CD4-positive, alpha-beta T cell treated with Interleukin-2 at 100 ng/mL for 4 hours (primary cell): ENCODE results near the gene DBNL.

Experiments
- DNase-seq: peaks from one replicate; pipeline ENCODE4 v3.0.0-alpha.2; 2020; ENCODE audit warnings: low spot score

Gene DBNL

DNA sequence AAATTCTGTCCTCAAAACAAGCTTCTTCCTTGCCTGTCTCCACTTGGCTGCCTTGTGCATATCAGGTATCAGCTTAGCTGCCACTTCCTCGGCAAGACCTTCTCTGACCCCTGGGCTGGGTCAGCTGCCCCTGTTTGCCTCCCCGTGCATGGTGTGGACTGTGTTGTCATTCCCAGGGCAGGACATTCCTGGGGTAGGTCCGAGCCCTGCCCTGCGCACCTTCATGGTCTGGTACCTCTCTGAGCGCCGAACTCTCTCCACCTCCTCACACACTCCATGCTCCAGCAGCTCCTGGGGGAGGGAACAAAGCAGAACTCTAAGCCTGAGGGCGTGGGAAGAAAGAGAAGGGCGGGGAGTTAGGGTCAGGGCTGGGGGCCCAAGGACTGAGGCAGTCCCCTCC lies 34.0 kb downstream of the DBNL start:
- no peak for DNase-seq

DNA sequence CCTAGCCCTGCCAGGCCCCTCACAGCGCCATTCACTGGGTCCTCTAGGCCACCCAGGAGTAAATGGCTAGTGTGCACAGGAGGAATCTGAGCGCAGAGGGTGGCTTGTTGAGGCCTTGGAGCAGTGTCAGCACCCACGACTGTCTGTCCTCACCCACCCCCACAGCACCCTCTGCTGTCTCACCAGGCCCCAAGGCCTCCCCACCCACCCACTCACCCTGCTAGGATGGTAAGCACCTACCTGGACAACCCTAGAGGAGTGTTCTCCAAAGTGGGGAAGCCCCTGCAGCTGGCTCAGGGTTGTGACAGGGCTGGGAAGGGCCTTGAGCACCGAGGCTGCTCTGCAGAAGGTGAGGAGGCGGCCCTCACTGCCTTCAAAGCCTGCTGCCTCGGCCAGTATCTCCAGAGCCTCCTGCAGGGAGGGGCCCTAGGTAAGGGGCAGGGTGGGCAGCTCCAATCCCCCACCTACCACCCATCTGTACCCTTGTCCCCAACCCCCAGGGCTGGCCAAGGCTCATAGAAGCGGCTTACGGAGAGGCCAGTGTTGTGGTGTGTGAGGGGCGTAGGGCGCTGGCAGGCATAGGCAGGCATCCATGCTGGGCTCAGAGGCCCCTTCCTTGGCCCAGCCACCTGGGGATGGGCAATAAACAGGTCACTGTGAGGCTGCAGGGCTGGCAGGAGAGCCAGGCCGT lies 35.0 kb downstream of the DBNL start:
- no peak for DNase-seq

DNA sequence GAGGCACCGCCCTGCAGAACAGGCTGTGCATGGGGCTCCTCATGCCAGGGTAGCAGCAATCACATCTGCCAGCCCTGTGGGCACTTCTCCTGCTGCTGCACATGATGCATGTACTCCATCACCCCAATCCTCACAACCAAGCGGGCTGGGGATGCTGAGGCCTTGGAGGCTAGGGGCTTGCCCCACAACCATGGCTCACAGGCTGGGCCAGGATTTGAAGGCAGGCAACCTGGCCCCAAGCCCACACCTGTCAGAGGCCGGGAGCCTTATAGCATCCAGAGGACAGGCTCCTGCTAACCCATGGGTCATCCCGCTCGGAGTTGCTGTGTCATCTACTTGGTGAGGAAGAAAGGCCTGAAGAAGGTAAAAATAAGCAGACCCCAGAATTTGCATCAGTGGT lies 35.6 kb downstream of the DBNL start:
- no peak for DNase-seq

DNA sequence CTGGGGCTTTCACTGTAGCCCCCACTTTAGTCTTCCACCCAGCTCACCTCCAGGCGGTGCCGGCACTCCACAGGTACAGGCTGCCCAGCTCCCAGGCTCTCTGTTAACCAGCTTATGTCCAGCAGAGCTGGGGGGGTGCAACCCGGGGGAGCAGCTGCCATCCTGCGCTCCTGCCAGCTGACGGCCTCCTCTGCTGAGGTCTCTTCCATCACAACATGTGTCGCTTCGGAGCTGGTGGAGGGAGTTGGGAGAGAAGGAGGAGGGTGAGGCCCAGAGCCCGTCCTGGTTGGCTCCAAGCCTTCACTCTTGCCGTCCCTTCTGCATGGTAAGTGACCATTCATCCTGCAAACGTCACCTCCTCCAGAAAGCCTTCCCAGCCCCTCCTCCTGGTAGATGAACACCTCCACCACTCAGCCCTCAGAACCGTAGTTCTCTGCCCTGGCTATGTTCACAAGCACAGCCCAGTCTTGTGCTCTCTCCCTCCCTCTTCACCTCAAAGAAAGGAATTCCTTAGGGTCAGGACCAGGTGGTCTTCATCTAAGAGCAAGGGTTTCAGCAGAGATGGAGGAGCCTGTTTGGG lies 36.3 kb downstream of the DBNL start:
- DNase-seq = no peak

DNA sequence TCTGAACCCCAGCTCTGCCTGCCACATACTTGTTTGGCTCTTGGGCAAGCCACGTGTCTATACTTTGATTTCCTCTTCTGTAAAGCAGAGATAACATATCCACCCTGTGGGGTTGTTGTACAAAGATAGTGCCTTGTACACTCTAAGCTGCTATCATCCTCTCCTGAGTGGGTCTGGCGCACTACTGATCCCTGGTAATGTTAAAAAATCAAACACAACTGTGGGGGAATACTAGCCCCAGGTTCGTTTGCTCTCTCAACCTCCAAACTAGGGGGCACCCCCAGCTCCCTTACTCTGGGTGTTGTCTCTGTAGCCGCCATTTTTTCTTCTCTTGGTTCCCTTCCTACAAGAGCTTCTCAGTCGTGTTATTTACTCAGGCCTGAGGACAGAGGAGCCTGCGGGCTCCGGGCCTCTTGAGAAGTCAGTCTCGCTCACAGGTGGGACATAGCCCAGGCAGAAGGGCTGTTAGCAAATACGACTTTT lies 36.8 kb downstream of the DBNL start:
- peak; percentile 42 for DNase-seq

DNA sequence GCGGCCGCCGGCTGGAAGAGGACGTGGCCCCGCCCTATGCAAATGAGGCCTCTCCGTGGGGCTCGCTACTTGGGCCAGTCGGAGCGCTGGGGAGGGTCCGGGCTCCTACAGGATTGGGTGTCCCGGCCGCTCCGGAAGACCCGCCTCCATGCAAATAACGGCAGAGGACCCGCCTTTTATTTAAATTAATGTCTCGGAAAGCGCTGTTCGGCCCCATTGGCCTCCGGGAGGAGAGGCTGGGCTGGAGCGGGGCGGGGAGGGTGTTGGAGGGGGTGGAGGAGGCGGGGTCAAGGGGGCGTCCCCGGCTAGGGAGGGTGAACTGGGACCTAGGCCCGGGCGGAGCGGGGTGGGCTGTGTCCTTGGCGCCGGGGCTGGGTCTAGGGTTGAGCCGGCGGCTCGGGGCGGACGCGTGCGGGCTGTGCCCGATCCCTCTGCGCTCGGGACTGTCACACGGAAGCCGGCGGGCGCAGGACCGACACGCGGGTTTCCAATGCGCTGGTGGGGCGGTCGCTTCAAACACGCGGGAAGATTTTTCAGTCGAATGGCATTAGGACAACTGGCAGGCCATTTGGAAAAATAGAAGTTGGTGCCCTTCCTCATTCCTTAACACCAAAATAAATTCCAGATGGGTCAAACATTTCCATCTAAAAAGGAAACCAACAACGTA lies 38.2 kb downstream of the DBNL start:
- peak; percentile 99 for DNase-seq

DNA sequence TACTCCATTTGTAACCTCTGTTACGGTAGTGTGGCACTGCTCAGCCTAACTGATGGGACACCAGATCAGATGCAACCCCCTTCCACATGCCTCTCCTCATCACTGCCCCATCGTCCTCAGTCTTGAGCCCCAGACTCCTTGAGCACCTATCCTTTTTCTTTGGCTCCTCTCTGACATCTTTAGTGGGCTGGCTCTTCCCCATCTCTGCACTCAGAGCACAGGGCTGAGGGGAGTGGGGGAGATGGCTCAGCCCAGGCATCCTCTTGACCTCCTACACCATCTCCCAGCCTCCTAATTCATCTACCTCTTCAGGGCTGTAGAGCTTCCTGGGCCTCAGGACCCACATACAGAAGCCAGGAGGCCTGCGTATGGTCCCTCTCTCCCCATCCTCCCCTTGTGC lies 39.3 kb downstream of the DBNL start:
- no peak for DNase-seq

DNA sequence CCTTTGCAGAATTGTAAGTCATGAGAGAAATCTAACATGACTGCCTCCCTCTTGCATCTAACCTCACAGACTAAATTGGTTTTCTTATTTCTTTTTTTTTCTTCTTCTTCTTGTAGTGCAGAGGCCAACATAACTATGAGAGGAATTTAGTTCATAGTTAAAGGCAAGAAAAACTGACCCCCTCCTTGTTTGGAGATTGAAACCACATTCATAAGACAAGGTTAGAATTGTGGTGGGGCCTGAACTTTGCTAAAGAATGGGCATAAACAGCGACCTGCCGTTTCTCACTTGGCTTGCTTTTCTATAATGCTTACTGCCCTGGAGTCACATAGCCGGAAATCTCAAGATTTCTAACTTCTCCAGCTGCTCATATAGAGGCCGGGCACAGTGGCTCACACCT lies 40.2 kb downstream of the DBNL start:
- DNase-seq = no peak

DNA sequence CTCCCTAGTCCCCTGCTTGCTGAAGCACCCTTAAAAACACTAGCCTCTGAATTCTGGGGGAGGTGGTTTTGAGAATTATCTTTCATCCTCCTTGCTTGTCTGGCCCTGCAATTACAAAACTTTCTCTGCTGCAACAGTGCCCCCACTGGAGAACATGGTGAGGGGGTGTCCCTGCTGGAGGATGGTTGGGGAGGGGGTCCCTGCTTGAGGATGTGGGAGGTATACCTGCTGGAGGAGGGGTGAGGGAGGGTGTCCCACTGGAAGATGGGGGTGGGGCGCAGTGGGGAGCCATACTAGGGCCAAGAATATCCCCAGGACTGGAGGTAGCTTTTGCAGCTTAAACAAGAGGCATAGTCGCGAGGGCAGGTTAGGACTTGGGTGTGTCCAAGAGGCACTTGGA lies 41.0 kb downstream of the DBNL start:
- no peak for DNase-seq

DNA sequence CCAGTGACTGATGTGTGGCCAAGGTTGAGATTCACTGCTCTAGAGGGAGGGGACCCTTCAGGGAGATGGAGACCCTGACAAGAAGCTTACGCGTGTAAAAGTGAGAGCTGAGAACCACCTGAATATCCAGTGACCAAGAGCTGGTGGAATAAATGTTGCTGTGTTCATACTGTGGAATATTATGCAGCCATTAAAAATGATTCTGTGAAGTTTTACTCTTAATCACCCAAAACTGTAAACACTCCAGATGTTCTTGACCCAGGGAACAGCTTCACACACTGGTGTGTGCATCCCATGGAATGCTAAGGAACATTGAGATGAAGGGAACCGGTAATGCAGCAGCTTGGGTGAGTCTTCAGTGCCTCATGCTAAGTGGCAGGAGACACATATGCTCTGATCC lies 42.1 kb downstream of the DBNL start:
- no peak for DNase-seq

DNA sequence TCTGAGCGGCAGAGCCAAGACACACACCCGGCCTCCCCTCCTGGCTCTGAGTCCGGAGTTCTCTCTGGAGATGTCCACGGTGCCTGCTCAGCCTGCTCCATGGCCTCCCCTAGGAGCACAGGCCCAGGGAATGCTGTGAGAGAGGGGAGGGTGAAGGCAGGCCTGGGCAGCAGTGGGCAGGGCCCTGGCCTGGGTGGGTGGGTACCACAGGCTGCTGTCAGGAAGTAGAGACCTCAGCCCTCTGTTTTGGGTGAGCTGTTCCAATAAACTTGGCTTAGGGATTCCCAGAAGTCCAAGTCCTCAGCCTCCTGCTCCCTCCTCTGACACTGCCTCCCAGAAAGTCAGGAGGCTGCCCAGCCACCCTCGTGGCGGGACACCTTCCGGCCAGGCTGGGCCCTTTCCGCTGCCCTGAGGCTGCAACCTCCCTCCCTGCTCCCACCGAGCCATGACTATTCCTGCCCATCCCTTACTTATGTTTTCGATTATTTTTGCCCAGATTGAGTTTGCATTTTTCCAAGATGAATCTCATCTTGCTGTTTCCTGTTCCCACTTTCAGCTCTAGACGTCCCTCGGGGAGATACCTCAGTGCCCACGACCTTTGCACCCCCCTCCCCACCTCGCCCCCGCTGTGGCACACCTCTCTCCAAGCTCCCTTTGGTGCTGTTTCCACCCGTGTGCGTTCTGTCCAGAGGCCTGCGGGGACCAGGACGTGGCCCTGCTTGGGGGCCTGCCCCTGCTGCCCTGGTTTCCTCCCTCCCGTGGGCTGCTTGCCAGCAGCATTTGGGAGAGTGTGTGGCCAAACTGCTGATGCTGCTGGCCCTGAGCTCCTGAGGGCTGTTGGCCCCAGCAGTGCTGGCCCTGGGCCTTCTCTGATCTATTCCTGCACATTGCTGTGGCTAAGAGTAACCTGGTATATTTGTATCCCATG lies 43.7 kb downstream of the DBNL start:
- DNase-seq = no peak

DNA sequence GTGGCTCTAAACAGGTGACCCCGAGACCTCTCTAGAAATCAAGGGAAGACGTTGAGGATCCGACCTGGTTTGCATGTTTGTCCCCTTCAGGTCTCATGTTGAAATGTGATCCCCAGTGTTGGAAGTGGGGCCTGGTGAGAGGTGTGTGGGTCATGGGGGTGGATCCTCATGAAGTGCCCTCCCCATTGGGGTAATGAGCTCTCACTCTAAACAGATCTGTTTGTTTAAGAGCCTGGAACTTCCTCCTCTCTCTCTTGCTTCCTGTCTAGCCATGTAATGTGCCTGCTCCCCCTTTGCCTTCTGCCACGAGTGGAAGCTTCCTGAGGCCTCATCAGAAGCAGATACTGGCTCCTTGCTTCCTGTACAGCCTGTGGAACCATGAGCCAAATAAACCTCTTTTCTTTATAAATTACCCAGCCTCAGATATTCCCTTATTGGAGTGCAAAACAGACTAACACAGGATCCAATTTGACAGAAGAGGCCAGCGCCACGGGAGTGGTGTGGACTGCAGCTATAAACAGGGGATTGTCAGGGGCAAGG lies 48.7 kb downstream of the DBNL start:
- DNase-seq = no peak

DNA sequence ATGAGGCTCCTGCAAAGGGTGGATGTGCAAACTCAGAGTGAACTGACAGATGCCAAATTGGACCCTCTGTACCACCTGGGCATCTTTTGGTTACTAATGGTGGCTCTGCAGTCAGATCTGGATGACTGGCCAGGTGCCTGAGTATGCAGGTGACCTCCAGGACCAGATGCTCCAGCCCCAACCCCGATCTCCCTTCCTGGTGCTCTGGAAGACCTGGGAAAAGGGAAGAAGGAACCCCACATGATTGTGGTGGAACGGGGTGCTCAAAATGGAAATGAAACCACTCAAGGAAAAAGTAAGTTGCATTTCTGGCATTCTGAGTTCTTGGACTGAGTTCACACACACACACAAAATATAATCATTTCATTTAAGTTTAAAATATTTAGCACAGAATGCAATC lies 49.9 kb downstream of the DBNL start:
- DNase-seq = no peak

DNA sequence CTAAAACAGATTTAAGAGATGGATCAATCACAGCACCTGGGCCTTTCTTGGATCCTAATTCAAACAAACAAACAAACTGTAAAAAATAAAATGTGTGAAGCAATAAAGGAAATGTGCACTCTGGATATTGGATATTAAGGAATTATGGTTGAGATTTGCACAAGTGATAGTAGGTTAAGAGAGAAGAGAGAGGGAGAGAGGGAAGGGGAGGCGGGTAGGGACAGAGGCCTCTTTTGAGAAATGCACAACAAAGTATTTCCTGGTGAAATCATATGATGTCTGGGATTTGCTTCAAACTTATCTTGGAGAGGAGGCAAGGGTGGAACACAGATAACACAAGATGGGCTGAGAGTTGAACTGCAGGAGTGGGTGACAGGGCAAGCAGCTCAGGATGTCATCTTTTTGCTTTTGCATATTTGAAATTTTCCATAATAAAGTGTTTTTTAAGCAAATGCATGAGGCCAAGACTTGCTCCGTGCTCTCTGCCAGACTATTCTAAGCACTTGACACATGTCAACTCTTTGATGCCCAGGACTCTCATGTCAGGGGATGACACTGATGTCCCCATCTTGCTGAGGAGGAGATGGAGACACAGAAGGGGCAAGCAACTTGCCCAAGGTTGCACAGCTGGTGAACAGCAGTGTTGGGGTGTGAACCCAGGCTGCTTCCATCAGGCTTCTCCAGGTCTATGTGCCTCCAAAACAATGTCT lies 50.5 kb downstream of the DBNL start:
- no peak for DNase-seq

DNA sequence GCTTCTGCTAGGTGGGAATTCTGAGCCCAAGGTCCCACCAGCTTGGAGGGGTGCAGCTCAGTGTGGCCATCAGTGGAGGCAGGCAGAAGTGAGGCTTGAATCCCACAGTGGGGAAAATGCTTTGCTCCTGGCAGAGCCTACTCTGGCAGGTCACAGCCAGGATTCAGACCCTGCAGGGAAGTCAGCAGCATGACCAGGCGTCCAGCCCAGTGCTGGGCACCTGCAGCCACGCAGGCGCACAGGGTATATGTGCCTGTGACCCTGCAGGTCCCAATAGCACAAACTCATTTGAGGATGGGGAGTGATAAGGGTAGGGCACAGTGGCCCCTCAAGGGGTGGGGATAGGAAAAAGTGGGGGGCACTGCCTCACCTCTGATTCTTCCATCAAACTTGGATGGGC lies 51.3 kb downstream of the DBNL start:
- DNase-seq = no peak

DNA sequence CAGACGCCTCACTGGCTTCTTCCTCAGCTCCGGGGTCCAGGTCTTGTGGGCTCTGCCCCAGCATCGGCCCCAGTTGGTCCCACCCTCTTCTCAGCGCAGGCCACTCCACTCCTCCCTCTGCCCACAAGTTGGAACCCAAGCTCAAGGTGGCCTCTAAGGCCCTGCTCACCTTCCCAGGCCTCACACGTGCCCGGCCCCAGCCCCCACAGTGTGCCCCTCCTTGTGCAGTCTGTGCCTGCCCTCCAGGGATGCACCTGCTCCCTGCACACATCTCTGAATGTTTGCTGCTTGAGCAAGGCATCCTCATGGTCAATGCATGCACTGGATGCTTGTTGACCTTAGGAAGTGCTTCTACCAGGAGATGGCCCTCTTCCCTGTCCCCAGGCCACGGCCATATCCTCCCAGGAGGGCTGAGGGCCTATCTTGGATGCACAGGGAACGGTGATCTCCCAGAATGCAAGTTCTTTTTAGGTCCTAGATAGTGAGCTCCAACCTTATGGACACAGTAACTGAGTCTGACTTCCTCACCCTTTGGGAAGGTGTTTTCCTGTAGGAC lies 51.9 kb downstream of the DBNL start:
- DNase-seq = no peak

DNA sequence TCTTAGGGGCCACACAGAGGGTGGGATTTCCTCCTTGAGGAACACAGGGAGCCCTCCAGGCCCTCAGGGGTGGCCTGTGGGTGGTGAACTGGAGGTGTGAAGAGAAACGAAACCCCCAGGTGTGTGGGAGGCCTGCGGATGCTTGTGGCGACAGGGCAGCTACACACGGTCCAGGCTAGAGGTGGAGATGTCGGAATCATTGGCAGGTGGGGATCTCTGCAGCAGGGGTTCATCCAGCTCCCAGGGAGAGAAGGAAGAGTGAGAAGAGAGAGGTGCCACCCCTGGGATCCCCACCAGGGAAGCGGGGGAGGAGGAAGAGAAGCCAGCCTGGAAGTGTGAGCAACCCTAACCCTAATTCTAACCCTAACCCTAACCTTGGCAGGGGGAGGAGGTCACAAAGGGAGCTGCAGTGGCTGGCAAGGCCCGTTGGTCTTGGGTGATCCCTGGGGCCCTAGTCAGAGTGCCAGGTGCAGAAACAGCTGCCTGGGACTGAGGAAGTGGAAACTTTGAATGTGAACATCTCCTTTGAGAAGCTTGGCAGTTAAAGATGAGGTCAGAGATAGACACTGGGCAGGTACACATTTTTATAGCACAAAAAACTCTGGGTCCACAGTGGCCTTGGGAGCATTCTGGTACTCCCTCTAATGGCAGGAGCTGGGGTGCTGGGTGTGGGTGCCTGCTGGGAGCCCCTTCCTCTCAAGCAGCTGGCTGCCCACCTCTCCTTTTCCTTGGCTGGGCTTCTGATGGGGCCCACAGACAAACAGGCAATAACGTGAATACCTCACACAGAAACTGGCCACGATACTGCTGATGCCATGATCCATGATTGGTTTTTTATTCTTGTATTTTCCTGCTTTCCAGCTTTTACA lies 52.8 kb downstream of the DBNL start:
- DNase-seq = no peak

DNA sequence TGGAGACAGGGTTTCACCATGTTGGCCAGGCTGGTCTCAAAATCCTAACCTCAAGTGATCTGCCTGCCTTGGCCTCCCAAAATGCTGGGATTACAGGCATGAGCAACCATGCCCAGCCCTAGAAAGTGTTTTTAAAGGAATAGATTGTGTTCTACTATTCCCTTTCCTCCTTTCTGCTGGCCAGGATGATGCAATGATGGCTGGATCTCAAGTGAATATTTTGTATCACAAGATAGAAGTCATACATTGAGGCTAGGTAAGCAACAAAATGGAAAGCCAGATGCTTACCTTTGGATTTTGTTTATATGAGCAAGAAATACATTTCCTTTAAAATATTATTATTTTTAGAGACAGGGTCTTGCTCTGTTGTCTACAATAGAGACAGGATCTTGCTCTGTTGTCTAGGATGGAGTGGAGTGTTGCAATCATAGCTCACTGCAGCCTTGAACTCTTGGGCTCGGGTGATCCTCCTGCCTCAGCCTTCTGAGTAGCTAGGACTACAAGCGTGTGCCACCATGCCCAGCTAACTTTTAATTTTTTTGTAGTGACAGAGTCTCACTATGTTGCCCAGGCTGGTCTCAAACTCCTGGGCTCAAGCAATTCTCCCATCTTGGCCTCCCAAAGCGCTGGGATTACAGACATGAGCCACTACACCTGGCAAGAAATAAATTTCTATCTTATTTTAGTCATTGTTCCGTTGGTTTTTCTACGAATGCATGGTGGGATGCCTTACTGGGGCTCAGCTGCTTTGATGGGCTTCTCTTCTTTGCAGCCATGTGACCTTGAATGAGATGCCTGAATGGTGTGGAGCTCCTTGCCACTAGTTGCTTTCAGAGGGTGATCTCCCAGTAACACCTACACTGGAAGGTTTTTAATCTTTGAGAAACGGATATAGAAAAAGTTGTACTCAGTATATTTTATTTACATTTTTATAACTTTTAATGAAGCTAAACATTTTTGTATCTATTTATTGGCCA lies 53.9 kb downstream of the DBNL start:
- DNase-seq = no peak

DNA sequence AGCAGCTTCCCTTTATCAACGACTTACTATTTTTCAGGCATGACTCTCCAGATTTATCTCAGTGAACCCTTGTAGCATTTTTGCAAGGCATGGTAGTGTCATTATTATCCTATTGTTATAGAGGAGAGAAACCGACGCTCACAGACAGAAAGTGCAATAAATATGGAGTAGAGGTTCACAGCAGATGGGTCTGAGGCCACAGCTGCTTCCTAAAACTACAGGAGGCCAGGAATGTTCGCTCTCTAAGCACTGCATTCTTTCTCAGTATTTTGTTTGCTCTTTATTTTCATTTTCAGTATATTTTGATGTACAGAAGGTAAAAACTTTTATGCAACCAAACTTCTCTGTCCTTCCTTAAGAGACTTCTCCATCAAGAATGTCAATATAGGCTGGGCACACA lies 55.2 kb downstream of the DBNL start:
- no peak for DNase-seq
